Neuronal stem cell (in vitro differentiated cells): ENCODE measurements around the gene CYP4X1. TPM values are rescaled to one million over a fixed set of nuclear protein-coding genes. Genes with fewer than 3 reads are reported as not detected.
"Not testable (repeated sequence)": the region's sequence is repeated elsewhere in the genome, so short reads cannot be mapped to it uniquely, and the experiment has no call there.

Experiments
- DNase-seq: peaks from one replicate; pipeline ENCODE4 v3.0.0-alpha.2; 2013; ENCODE audit warnings: low spot score
- H2AFZ ChIP-seq: one replicate; pipeline ENCODE4 v1.6.1; 2013; ENCODE audit warnings: mild to moderate bottlenecking, low read length, inconsistent platforms
- H2AK5ac ChIP-seq: 2 replicates; pipeline ENCODE4 v1.6.1; 2013; ENCODE audit warnings: low read depth, mild to moderate bottlenecking, inconsistent platforms, low read length, moderate library complexity, mixed read lengths
- H2BK120ac ChIP-seq: 2 replicates; pipeline ENCODE4 v1.6.1; 2013; ENCODE audit warnings: low read depth, mild to moderate bottlenecking, inconsistent platforms, low read length, moderate library complexity, mixed read lengths
- H2BK12ac ChIP-seq: one replicate; pipeline ENCODE4 v1.6.1; 2013; ENCODE audit warnings: low read length, inconsistent platforms
- H2BK15ac ChIP-seq: 2 replicates; pipeline ENCODE4 v1.6.1; 2013; ENCODE audit warnings: mild to moderate bottlenecking, low read length, inconsistent platforms, mixed read lengths
- H2BK5ac ChIP-seq: one replicate; pipeline ENCODE4 v1.6.1; 2013; ENCODE audit warnings: inconsistent platforms, mild to moderate bottlenecking, low read length, moderate library complexity
- H3K14ac ChIP-seq: one replicate; pipeline ENCODE4 v1.6.1; 2013; ENCODE audit warnings: low read length, inconsistent platforms
- H3K18ac ChIP-seq: 2 replicates; pipeline ENCODE4 v1.6.1; 2013; ENCODE audit warnings: low read length, inconsistent platforms
- H3K23ac ChIP-seq: 2 replicates; pipeline ENCODE4 v1.6.1; 2013; ENCODE audit warnings: low read depth, mild to moderate bottlenecking, mixed read lengths, low read length, inconsistent platforms; ENCODE audit not compliant: poor library complexity
- H3K27ac ChIP-seq: replicated peaks from 3 replicates; pipeline ENCODE4 v1.5.1; 2013; ENCODE audit warnings: low read length, inconsistent platforms
- H3K27me3 ChIP-seq, 3 experiments: 2 replicates each; pipeline ENCODE4 v1.6.1; 2013; ENCODE audit warnings: low read length in 3 of 3, mild to moderate bottlenecking in 2 of 3, inconsistent platforms in 1 of 3, low read depth in 1 of 3, mixed read lengths in 1 of 3, moderate library complexity in 1 of 3; ENCODE audit not compliant: control insufficient read depth in 3 of 3, insufficient read depth in 3 of 3
- H3K36me3 ChIP-seq, 2 donors: replicated peaks in 1 of 2; 2 replicates each; pipeline ENCODE4 v1.6.1; 2013; ENCODE audit warnings: low read length in 2 of 2; ENCODE audit not compliant: control insufficient read depth in 2 of 2, insufficient read depth in 2 of 2
- H3K4ac ChIP-seq: 2 replicates; pipeline ENCODE4 v1.6.1; 2013; ENCODE audit warnings: inconsistent platforms, mild to moderate bottlenecking, low read length, moderate library complexity
- H3K4me1 ChIP-seq, 2 donors: 1 replicate in 1 of 2; 2 replicates in 1 of 2; pipeline ENCODE4 v1.6.1; 2013; ENCODE audit warnings: low read length in 2 of 2, low read depth in 1 of 2; ENCODE audit not compliant: control insufficient read depth in 2 of 2, insufficient read depth in 1 of 2
- H3K4me2 ChIP-seq: one replicate; pipeline ENCODE4 v1.6.1; 2013; ENCODE audit warnings: mild to moderate bottlenecking, low read length, inconsistent platforms; ENCODE audit not compliant: insufficient read depth, poor library complexity, severe bottlenecking
- H3K4me3 ChIP-seq, 2 donors: 2 replicates each; pipeline ENCODE4 v1.5.1; 2013; ENCODE audit warnings: low read length in 2 of 2, mild to moderate bottlenecking in 2 of 2, inconsistent platforms in 1 of 2, moderate library complexity in 1 of 2
- H3K79me1 ChIP-seq: one replicate; pipeline ENCODE4 v1.6.1; 2013; ENCODE audit warnings: low read depth, mild to moderate bottlenecking, inconsistent platforms, low read length, moderate library complexity
- H3K9ac ChIP-seq: one replicate; pipeline ENCODE4 v1.6.1; 2013; ENCODE audit warnings: mild to moderate bottlenecking, low read depth, low read length, inconsistent platforms; ENCODE audit not compliant: poor library complexity
- H3K9me3 ChIP-seq, 2 donors: replicated peaks in 1 of 2; 2 replicates each; pipeline versions ENCODE3 to v1.6.1; 2013; ENCODE audit warnings: low read length in 2 of 2, mild to moderate bottlenecking in 2 of 2, inconsistent platforms in 1 of 2, low read depth in 1 of 2, mixed read lengths in 1 of 2, moderate library complexity in 1 of 2; ENCODE audit not compliant: control insufficient read depth in 2 of 2, insufficient read depth in 1 of 2
- H4K8ac ChIP-seq: one replicate; pipeline ENCODE4 v1.6.1; 2013; ENCODE audit warnings: low read depth, mild to moderate bottlenecking, inconsistent platforms, low read length, moderate library complexity
- H4K91ac ChIP-seq: one replicate; pipeline ENCODE4 v1.6.1; 2013; ENCODE audit warnings: low read length, low read depth, mild to moderate bottlenecking, inconsistent platforms; ENCODE audit not compliant: poor library complexity
- WGBS, 2 donors: extraction: QIAGEN DNeasy Blood & Tissue Kit; methylation state at CpG; one replicate each; pipeline ENCODE4 v1.1.7; 2013; ENCODE audit warnings: missing lambda C conversion rate in 2 of 2, mixed read lengths in 1 of 2; ENCODE audit not compliant: insufficient read length in 2 of 2, insufficient replicate concordance in 1 of 2; ENCODE audit errors: extremely low coverage in 2 of 2; 5-methylcytosine and 5-hydroxymethylcytosine counted together
- small RNA-seq: library from polyadenylated mRNA; stranded (forward); fragments of <200 nt; extraction: miRNeasy Mini kit (QIAGEN cat#:217004); gene quantifications from one replicate; pipeline ENCODE3, GENCODE V24; 2013; ENCODE audit not compliant: insufficient read depth

The CYP4X1 gene

DNA sequence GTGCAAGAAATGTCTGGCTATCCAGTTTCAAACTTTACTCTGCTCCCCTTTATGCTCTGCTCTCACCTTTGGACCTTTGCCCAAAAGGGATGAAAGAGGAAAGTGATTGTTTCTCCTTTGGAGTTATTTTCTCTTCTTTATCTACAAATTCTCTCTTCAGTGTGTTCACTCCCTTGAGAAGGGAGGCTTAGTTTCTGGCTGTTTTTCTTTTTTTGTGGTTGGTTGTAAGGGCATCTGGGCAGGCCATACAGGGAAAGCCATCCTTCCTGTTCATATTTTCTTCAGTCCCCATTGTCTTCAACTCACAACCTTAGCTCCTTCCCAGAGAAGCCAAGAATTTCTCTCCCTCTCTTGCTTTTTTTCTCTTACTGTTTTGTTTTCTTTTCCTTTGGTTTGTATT, 46.0 kb downstream of the CYP4X1 start:
- H3K36me3 ChIP-seq, H3K4ac ChIP-seq, H3K4me1 ChIP-seq: not testable (repeated sequence)

GRCh38 chr1:47089356-47089755, 65.9 kb downstream of the CYP4X1 start:
- H3K4me2 ChIP-seq, H4K8ac ChIP-seq, H3K4me1 ChIP-seq, H3K27me3 ChIP-seq, H3K36me3 ChIP-seq, H3K79me1 ChIP-seq, H3K9me3 ChIP-seq, H2AK5ac ChIP-seq, H3K18ac ChIP-seq, H2AFZ ChIP-seq, H2BK120ac ChIP-seq, H2BK12ac ChIP-seq, H4K91ac ChIP-seq, H3K23ac ChIP-seq, H3K14ac ChIP-seq, H3K4ac ChIP-seq, H3K4me3 ChIP-seq, H2BK5ac ChIP-seq, H3K27ac ChIP-seq, H3K9ac ChIP-seq, H2BK15ac ChIP-seq: not testable (repeated sequence)
- DNase-seq, result peak; percentile 23
- WGBS, 2 donors, result no CpG with 5 or more reads among the region's 3 CpGs

More for the DNA sequence above, 46.0 kb downstream of the CYP4X1 start:
- not testable (repeated sequence) for H2BK5ac ChIP-seq, H3K18ac ChIP-seq, H3K9ac ChIP-seq, H2AFZ ChIP-seq, H2BK120ac ChIP-seq, H3K4me3 ChIP-seq, H3K27me3 ChIP-seq, H2BK15ac ChIP-seq, H4K91ac ChIP-seq, H3K14ac ChIP-seq, H3K27ac ChIP-seq, H2BK12ac ChIP-seq, H3K9me3 ChIP-seq, H3K23ac ChIP-seq, H2AK5ac ChIP-seq, DNase-seq, H4K8ac ChIP-seq, H3K79me1 ChIP-seq, H3K4me2 ChIP-seq

DNA sequence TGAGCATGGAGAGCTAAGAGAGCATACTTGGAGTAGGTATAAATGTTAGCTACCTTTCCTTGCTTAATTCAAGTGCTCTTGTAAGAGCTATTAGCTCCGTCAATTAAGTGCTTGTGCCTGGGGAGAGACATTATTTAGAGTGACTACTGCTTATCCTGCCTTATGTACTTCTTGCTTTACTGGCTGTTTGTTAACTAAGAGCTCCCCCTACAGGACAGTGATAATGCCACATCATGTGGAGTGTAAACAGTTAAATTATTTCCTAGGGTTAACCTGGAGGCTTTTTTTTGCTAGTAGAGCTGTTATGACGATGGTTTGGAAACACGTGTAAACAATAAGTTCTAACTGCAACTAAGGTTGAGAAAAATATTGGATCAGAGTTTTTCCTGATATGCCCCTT, 68.0 kb downstream of the CYP4X1 start:
- H4K8ac ChIP-seq, H3K36me3 ChIP-seq, H3K4me3 ChIP-seq, H2BK12ac ChIP-seq, H3K4me2 ChIP-seq, H4K91ac ChIP-seq, H2BK15ac ChIP-seq, H2BK120ac ChIP-seq, H3K23ac ChIP-seq, H3K79me1 ChIP-seq, H3K14ac ChIP-seq, H3K4me1 ChIP-seq, H2AFZ ChIP-seq, H3K9me3 ChIP-seq, H3K27ac ChIP-seq, H2BK5ac ChIP-seq, H3K18ac ChIP-seq, H3K4ac ChIP-seq, DNase-seq, H3K27me3 ChIP-seq, H2AK5ac ChIP-seq, H3K9ac ChIP-seq: not testable (repeated sequence)
- WGBS, 2 donors, result no CpG with 5 or more reads among the region's 3 CpGs

Small RNA genes lying within 50 kb of the gene (small RNA-seq; reads per million reads assigned to genes)
- not detected for gene CYP4A27P
- not detected for gene CYP4A43P
- not detected for gene CYP4A44P
